Fibroblast of the aortic adventitia (primary cell): Measurements from ENCODE around the gene DNMT3A. TPM values are rescaled to one million over a fixed set of nuclear protein-coding genes. Genes with fewer than 3 reads are reported as not detected.
A peak's percentile ranks its signal among the peaks of the same experiment; 100 is the strongest.

Experiments
- DNase-seq: peaks from one replicate; pipeline ENCODE4 v3.0.0-alpha.2; 2010; ENCODE audit warnings: low read depth
- H3K4me3 ChIP-seq: 2 replicates; pipeline ENCODE4 v1.5.1; 2011; ENCODE audit warnings: low read depth, mild to moderate bottlenecking, control low read depth, low read length, moderate library complexity
- total RNA-seq: library from RNA; depleted of rRNA; stranded (reverse); fragments of >200 nt; gene quantifications from 2 replicates; pipeline ENCODE4 v1.2.3, GENCODE V29; 2012; ENCODE audit warnings: low replicate concordance
- TF ChIP-seq, protein P1 (sequence below): IDR thresholded peaks from 2 replicates; pipeline ENCODE4 v1.5.1; 2011; ENCODE audit warnings: mild to moderate bottlenecking, low read length, control low read depth, inconsistent platforms; ENCODE audit not compliant: insufficient read depth

The DNMT3A gene
- total RNA-seq, 1 donor = 10.8 TPM

- TF ChIP-seq, protein P1, sequence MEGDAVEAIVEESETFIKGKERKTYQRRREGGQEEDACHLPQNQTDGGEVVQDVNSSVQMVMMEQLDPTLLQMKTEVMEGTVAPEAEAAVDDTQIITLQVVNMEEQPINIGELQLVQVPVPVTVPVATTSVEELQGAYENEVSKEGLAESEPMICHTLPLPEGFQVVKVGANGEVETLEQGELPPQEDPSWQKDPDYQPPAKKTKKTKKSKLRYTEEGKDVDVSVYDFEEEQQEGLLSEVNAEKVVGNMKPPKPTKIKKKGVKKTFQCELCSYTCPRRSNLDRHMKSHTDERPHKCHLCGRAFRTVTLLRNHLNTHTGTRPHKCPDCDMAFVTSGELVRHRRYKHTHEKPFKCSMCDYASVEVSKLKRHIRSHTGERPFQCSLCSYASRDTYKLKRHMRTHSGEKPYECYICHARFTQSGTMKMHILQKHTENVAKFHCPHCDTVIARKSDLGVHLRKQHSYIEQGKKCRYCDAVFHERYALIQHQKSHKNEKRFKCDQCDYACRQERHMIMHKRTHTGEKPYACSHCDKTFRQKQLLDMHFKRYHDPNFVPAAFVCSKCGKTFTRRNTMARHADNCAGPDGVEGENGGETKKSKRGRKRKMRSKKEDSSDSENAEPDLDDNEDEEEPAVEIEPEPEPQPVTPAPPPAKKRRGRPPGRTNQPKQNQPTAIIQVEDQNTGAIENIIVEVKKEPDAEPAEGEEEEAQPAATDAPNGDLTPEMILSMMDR = no peak
- no peak overlapping the region for H3K4me3 ChIP-seq
- peak; percentile 39 for DNase-seq
Observed at GRCh38 chr2:25257032-25257552, 84.6 kb downstream of the DNMT3A start.

DNA sequence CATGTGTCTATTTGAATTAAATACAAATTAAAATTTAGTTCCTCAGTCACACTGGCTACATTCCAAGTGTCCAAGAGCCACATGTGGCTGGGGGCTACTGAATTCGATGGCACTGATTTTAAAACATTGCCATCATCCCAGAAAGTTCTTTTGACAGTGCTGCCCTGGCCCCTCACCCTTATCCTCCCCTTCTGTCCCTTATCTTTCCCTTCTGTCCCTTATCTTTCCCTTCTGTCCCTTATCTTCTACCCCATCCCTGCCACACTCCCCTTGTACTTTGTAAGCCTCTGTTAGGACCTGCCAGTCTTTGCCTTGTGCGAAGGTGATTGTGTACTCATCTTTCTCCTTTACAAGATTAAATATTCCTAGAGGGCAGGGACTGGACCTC lies 85.2 kb downstream of the DNMT3A start:
- TF ChIP-seq, protein P1 = no peak
- no peak for DNase-seq
- H3K4me3 ChIP-seq = no peak overlapping the region

DNA sequence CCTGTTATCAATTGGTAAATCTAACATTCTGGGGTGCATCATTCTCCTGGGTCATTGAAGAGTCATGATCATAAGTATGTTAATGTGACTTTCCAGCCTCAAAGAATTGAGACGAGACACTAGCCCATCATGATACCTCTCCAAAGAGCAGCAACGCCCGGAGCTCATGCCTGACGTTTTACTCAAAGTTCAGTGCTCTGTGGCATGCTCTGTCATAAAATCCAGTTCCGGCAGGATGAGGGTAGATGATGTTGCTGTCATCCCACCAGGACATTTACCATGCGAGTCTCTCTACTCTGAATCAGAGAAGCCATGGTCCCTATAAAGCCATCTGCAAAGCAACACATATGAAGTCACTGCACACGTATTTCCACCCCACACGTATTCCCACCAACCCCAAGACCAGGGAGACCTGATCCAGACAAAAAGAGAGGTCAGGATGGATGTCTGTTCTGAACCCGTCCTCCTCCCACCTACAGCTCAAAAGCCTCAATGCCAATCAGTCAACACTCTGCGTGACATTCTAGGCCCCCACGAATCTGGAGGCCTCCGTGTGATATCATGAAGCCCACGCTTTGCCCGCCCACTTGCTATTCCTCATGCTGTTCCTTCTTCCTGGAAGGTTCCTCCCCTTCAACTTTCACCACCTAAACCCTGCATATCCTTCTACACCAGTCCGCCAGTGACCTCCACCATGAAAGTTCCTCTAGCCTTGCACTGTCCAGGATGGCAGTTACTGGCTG lies 85.8 kb downstream of the DNMT3A start:
- no peak overlapping the region for H3K4me3 ChIP-seq
- no peak for DNase-seq
- TF ChIP-seq, protein P1 = no peak

GRCh38 chr2:25254961-25255360 lies 86.8 kb downstream of the DNMT3A start:
- TF ChIP-seq, protein P1 = no peak
- no peak overlapping the region for H3K4me3 ChIP-seq
- DNase-seq = no peak

DNA sequence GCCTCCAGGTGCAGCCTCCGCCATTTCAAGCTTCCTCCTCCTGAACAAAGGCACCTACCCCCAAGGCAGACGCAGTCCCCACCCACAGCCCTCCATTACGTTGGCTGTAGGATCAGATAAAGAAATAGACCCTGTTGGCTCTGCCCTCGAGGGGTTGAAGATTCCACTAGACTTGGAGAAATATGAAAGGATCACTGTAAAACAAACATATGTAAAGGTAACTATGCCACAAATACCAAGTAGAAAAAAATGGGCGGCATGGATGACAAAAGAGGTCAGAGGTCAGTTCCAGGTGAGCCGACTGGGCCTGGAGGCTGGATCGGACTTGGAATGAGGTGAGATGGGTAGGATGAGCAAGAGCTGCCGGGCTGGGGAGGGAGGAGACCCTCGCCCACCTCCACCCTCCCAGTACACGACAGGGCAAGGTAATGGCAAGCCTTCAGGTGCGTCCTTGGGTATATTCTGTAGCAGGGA lies 88.5 kb downstream of the DNMT3A start:
- no peak overlapping the region for H3K4me3 ChIP-seq
- TF ChIP-seq, protein P1 = no peak
- no peak for DNase-seq

- TF ChIP-seq, protein P1 = no peak
- H3K4me3 ChIP-seq = peak overlapping the region; percentile 51
- peak; percentile 35 for DNase-seq
Observed at GRCh38 chr2:25252291-25253152, 89.2 kb downstream of the DNMT3A start.
